GM12875 (cell line): Measurements from ENCODE around the gene LDLRAD2.

ENCODE experiments used
- H3K4me3 ChIP-seq: one replicate; pipeline ENCODE4 v1.5.1; 2011; ENCODE audit warnings: low read depth, low read length, control low read depth
- CTCF ChIP-seq: IDR thresholded peaks from 2 replicates; pipeline ENCODE4 v1.5.1; 2011; ENCODE audit warnings: low read depth, mild to moderate bottlenecking, control low read depth, inconsistent platforms, low read length, moderate library complexity, borderline replicate concordance; ENCODE audit not compliant: insufficient read depth

The LDLRAD2 gene

GRCh38 chr1:21828075-21828474 is 16.0 kb downstream of the LDLRAD2 start:
- no peak overlapping the region for H3K4me3 ChIP-seq
- TF ChIP-seq CTCF, result no peak

DNA sequence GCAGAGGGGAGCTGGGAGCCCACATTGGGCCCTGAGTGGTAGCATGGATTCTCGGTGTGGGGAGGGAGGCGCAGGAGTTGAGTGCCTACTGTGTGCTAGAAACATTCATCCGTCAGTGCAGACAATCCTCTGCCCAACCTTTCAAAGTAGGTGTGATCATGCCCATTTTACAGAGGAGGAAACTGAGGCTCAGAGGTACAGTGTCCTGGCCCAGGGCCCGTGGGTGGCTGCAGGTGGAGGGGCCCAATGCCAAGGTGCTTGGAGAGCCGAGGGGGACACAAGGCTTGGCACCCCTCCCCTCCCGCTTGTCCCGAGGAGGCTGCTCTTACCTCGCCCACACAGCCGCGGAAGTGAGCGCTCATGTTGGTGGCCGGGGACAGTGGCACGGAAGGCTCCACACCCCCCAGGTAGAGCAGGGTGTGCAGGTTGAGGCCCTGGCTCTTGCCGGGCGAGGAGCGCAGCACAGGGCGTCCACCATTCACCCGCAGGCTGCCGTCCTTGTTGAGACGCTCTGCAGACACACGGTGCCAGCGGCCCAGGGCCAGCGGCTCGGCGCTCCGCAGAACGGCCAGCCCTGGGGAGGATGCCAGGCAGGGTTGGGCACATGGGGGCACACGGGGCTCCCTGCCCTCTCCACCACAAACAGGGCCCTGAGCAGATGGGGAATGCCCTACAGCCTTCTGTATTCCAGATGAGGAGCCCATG is 16.6 kb downstream of the LDLRAD2 start:
- no peak overlapping the region for H3K4me3 ChIP-seq
- TF ChIP-seq CTCF, result no peak

DNA sequence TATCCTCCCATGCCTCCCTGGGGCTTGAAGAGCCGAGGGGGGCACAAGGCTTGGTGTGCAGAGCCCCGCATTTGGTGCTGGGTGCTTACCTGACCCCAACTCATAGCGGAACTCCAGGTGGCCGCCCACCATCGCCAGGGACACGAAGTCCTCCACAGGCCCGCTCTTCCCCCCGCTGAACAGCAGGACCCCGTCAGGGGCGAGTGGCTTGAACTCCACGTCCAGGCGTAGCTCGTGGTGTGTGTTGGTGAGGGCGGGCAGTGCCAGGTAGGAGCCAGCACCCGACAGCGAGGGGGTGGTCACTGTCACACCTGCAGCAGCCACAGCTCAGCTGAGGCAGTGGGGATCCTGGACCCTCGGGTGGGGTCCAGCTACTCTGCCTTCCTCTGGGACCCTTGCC is 17.2 kb downstream of the LDLRAD2 start:
- H3K4me3 ChIP-seq, result no peak overlapping the region
- no peak for TF ChIP-seq CTCF

GRCh38 chr1:21830792-21831453 is 18.9 kb downstream of the LDLRAD2 start:
- H3K4me3 ChIP-seq, result no peak overlapping the region
- TF ChIP-seq CTCF, result no peak

DNA sequence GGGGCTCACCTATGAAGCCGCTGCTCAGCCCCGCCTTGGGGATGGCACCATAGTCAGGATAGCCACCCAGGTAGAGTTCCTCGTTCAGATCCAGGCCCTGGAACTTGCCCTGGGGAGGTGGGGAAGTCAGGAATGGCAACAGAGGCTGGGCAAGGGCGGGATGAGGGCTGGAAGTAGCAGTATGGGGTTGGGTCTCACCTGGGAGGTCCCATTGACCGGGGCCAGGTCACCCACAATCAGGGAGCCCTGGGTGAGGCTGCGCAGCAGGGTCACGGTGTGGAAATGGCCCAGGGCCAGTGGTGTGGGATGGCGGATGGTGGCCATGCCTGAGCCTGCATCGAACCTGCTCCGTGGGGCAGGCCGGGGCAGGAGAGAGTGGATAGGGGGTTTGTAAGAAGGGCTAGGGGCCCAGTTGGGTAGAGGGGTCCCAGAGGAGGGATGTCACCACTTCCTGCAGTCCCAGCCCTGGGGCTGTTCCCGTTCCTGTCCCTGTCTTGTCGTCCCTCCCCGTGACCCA is 19.4 kb downstream of the LDLRAD2 start:
- no peak for TF ChIP-seq CTCF
- H3K4me3 ChIP-seq, result no peak overlapping the region

- no peak overlapping the region for H3K4me3 ChIP-seq
- no peak for TF ChIP-seq CTCF
Measured at GRCh38 chr1:21833392-21833976, 21.4 kb downstream of the LDLRAD2 start.

DNA sequence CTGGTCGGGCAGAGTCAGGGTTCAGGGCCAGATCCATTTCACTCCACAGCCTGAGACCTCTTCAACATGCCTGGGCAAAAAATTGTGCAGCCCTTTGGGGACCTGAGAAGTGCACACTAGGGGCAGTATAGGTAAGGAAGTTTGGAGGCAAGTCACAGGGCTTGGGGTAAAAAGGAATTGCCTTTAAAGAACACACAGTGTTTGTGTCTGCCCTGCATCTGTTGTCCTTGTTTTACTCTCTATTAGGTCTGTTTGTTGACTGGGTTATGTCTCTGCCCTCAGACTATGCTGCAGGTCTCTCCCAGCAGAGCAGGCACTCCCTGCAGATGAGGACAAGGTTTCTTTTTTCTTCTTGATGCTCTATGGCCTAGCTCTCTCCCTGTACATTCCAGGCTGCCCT is 22.0 kb downstream of the LDLRAD2 start:
- TF ChIP-seq CTCF, result no peak
- no peak overlapping the region for H3K4me3 ChIP-seq
